ENCODE measurements around the gene UPB1.

The UPB1 gene

DNA sequence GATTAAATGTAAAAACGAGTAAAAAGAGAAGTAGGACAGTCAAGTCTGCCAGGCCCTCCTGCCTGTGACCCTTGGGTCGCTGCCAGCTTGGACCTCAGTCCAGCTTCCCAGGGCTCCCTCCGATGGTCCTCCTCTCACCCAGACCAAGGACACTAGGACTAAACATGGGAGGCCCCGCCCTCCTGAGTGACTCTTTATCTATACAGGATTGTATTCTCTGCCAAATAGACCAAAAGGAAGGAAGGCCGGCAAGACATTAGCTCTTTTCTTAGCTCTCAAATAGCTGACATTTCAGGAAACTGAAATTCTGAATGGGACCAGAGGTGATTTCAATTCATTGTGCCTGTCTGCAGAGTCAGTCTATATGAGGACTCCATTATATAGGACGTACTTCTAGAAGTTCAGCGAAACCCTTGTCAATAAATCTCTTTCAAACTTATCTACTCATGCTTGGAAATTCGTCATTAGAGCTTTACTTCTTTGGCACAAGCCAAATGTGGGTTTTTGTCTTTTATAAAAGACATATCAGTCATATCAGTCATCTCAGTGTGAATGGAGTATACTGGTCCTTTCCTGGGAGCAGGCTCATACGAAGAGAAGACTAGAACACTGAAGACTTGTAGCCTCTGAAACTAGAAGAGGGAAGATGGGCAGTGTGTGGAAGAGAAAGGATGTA, 39.2 kb upstream of the UPB1 start:
- H3K27ac ChIP-seq, result no peak overlapping the region

DNA sequence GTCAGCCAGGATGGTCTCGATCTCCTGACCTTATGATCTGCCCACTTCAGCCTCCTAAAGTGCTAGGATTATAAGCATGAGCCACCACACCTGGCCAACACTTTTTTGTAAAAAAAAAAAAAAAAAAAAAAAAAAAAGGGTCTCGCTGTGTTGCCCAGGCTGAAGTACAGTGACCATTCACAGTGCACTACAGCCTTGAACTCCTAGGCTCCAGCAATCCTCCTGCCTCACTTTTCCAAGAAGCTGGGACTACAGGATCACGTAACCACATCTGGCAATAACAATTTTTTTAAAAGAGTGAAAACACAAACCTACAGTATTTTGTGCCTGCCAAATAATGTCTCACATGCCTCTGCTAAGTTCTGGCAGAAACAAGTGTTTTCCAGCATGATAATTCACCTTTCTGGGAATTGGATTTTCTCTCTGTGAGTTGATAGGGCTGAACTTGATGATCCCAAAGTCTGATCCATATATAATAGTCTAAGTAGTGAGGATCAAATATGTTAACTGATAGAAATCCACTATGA, 37.2 kb upstream of the UPB1 start:
- no peak for TF ChIP-seq ZFX (IDR thresholded peaks at IDR 0.05)
- TF ChIP-seq, protein P1, sequence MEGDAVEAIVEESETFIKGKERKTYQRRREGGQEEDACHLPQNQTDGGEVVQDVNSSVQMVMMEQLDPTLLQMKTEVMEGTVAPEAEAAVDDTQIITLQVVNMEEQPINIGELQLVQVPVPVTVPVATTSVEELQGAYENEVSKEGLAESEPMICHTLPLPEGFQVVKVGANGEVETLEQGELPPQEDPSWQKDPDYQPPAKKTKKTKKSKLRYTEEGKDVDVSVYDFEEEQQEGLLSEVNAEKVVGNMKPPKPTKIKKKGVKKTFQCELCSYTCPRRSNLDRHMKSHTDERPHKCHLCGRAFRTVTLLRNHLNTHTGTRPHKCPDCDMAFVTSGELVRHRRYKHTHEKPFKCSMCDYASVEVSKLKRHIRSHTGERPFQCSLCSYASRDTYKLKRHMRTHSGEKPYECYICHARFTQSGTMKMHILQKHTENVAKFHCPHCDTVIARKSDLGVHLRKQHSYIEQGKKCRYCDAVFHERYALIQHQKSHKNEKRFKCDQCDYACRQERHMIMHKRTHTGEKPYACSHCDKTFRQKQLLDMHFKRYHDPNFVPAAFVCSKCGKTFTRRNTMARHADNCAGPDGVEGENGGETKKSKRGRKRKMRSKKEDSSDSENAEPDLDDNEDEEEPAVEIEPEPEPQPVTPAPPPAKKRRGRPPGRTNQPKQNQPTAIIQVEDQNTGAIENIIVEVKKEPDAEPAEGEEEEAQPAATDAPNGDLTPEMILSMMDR (conservative IDR thresholded peaks at IDR 0.05), result no peak
- no peak overlapping the region for H3K27ac ChIP-seq

More for the DNA sequence above, 39.2 kb upstream of the UPB1 start:
- TF ChIP-seq, protein P1 (conservative IDR thresholded peaks at IDR 0.05), result no peak
- no peak for TF ChIP-seq ZFX (IDR thresholded peaks at IDR 0.05)

DNA sequence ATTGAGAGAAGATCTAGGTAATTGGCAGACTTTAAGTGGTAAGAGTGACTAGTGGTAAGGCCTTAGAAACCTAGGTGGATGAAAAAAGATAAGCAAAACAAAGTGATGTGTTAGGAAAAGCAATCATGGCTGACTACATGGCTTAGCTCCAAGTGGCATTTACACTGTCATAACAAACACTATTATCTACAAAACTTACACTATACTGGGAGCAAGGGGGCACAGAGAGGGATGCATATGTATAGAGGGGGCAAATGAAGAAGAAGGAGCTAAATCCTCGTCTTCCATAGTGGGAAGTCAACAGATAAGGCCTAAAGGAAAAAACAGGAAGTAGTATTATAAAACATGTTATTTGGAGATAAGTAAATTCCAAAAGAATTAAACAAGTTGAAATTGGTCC, 35.2 kb upstream of the UPB1 start:
- TF ChIP-seq ZFX (IDR thresholded peaks at IDR 0.05), result no peak
- TF ChIP-seq, protein P1 (conservative IDR thresholded peaks at IDR 0.05), result no peak
- no peak overlapping the region for H3K27ac ChIP-seq

DNA sequence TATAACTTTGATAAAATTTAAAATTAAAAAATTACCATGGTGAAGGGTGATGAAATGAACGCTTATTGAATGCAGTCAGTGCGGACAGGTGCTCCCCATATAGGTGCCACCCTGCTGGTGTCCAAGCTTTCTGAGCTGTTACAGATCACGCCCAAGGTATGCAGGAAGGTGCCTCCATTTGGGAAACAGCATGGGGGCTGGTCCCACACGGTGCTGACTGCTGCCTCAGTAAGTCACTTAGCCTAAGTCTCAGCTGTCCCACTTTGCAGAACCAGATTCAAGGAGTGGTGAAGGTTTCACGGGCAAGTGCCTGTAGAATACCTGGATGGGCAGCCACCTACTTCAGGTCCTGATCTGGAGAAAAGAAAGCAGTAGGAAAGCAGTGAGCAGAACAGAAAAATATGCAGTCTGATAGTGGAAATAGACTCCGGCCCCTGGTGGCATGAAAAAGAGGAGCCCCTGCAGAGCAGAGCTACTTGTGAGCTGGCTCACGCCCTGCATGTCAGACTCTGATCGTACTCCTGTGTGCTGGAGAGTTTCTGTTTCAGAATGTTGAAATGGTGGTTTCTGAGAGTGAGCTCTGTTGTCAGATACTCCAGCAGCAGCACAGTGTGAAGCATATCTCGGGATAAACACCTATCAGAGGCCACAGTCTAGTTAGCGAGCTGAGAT, 34.6 kb upstream of the UPB1 start:
- H3K27ac ChIP-seq, result no peak overlapping the region
- TF ChIP-seq, protein P1 (conservative IDR thresholded peaks at IDR 0.05), result no peak
- TF ChIP-seq ZFX (IDR thresholded peaks at IDR 0.05), result no peak

DNA sequence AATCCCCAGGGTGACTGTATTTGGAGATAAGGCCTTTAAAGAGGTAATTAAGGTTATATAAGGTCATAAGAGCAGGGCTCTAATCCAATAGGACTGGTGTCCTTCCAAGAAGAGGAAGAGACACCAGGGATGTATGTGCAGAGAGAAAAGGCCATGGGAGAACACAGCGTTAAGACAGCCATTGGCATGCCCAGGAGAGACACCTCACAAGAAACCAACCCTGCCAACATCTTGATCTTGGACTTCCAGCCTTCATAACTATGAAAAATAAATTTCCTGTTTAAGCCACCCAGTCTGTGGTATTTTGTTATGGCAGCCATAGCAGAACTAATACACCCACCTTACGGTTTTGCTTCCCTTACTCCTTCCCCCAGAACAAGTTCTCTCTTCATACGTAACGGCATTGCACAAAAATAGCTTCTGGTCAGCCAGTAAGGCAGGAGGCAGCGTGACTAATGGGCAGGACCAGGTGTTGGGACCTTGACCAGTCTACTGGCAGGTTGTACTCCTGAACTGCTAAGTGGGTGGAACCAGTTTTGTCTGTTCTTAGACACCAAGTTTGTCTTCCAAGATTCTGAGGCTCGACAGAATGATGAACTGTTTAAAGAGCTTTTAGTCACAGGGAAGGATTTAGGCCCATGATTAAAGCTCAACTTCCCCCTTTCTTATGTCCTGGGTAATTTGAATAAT, 31.9 kb upstream of the UPB1 start:
- no peak overlapping the region for H3K27ac ChIP-seq
- TF ChIP-seq, protein P1 (conservative IDR thresholded peaks at IDR 0.05), result no peak
- TF ChIP-seq ZFX (IDR thresholded peaks at IDR 0.05), result no peak

DNA sequence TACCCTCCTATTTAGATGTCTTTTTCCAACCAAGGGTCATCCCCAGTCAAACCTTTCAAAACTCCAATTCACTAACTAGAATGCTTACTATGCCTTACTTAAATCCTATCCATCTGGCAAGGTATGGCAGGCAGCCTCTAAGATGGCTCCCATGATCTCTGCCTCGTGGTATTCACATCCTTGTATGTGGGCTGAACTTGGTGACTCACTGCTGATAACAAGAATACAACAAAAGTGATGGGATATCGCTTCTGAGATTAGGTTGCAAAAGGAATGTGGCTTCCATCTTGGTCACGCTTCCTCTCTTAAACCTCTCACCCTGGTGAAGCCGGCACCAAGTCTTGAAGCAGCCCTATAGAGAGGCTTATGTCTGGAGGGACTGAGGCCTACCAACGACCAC, 29.6 kb upstream of the UPB1 start:
- H3K27ac ChIP-seq, result no peak overlapping the region
- TF ChIP-seq, protein P1 (conservative IDR thresholded peaks at IDR 0.05), result no peak
- no peak for TF ChIP-seq ZFX (IDR thresholded peaks at IDR 0.05)

DNA sequence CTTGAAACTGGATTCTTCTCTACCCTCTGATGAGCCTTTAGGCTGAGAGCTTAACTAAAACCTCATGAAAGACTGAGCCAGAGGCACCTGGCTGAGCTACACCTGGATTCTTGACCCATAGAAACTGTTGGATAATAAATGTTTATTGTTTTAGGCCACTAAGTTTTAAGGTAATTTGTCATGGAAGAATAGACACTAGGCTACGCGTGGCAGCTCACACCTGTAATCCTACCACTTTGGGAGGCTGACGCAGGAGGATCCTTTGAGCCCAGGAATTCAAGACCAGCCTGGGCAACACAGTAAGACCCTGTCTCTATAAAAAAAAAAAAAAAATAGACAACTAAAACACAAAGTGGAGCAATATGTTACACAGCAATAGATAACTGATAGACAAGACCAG, 29.2 kb upstream of the UPB1 start:
- no peak overlapping the region for H3K27ac ChIP-seq
- TF ChIP-seq ZFX (IDR thresholded peaks at IDR 0.05), result no peak
- TF ChIP-seq, protein P1 (conservative IDR thresholded peaks at IDR 0.05), result no peak
